ENCODE results near the gene C1GALT1.

C1GALT1 gene

GRCh38 chr7:7276161-7276560 lies 93.8 kb downstream of the C1GALT1 start:
- H3K4me1 ChIP-seq (ENCODE audit: control insufficient read depth, insufficient read depth, low read length, poor library complexity, severe bottlenecking) = no peaks in the 10 kb centered on the region
- H3K9me3 ChIP-seq (ENCODE audit: control insufficient read depth, low read length) = no peaks in the 10 kb centered on the region
- H3K4me3 ChIP-seq (ENCODE audit: extremely low read depth, insufficient read depth, low read length, poor library complexity, severe bottlenecking) = no peak overlapping the region
- WGBS, 2 experiments (ENCODE audit: insufficient coverage in 2 of 2) = 93% methylated on average over 2 to 3 of the region's 3 CpGs
- no peak overlapping the region for H3K27ac ChIP-seq (ENCODE audit: low read depth, low read length, severe bottlenecking)
- no peaks in the 10 kb centered on the region for H3K36me3 ChIP-seq (ENCODE audit: control insufficient read depth, insufficient read depth, low read length)

GRCh38 chr7:7290429-7291122 lies 108.2 kb downstream of the C1GALT1 start:
- Histone ChIP-seq H3K4me3 (ENCODE audit: extremely low read depth, insufficient read depth, low read length, poor library complexity, severe bottlenecking) (no peak overlapping the region), H3K4me1 (ENCODE audit: control insufficient read depth, insufficient read depth, low read length, poor library complexity, severe bottlenecking) (no peaks in the 10 kb centered on the region), H3K36me3 (ENCODE audit: control insufficient read depth, insufficient read depth, low read length) (no peaks in the 10 kb centered on the region), H3K27ac (ENCODE audit: low read depth, low read length, severe bottlenecking) (no peak overlapping the region), H3K9me3 (ENCODE audit: control insufficient read depth, low read length) (no peaks in the 10 kb centered on the region)
- WGBS, 2 experiments (ENCODE audit: insufficient coverage in 2 of 2) = 94 to 100% methylated on average over 2 of the region's 5 CpGs

GRCh38 chr7:7292085-7292484 lies 109.7 kb downstream of the C1GALT1 start:
- H3K4me1 ChIP-seq (ENCODE audit: control insufficient read depth, insufficient read depth, low read length, poor library complexity, severe bottlenecking) = no peaks in the 10 kb centered on the region
- H3K4me3 ChIP-seq (ENCODE audit: extremely low read depth, insufficient read depth, low read length, poor library complexity, severe bottlenecking) = no peak overlapping the region
- 93% methylated on average over 3 of the region's 4 CpGs; no CpG with 5 or more reads in 1 of the 2 experiments for WGBS, 2 experiments (ENCODE audit: insufficient coverage in 2 of 2)
- H3K36me3 ChIP-seq (ENCODE audit: control insufficient read depth, insufficient read depth, low read length) = no peaks in the 10 kb centered on the region
- no peak overlapping the region for H3K27ac ChIP-seq (ENCODE audit: low read depth, low read length, severe bottlenecking)
- no peaks in the 10 kb centered on the region for H3K9me3 ChIP-seq (ENCODE audit: control insufficient read depth, low read length)

DNA sequence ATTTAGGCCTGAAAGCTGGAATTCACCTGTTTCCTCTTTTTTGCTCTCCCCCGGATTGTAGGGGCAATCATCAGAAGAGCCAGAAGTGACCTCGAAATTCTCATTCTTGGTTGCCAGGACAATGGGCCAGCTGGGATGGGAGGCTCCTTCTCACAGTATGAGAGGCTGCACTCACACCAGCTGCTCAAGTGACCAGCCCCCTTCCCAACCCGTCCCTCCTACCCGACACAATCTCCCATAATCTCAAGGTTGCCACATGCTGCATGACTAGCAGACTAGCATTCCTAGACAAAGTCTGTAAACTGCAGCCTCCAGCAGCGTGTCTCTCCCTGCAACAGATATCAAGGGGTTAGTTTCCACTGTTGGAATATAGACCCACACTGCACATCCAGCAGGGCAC lies 110.3 kb downstream of the C1GALT1 start:
- no peak overlapping the region for H3K4me3 ChIP-seq (ENCODE audit: extremely low read depth, insufficient read depth, low read length, poor library complexity, severe bottlenecking)
- H3K4me1 ChIP-seq (ENCODE audit: control insufficient read depth, insufficient read depth, low read length, poor library complexity, severe bottlenecking) = no peaks in the 10 kb centered on the region
- 82 to 95% methylated on average over 3 of the region's 5 CpGs for WGBS, 2 experiments (ENCODE audit: insufficient coverage in 2 of 2)
- H3K36me3 ChIP-seq (ENCODE audit: control insufficient read depth, insufficient read depth, low read length) = no peaks in the 10 kb centered on the region
- no peaks in the 10 kb centered on the region for H3K9me3 ChIP-seq (ENCODE audit: control insufficient read depth, low read length)
- H3K27ac ChIP-seq (ENCODE audit: low read depth, low read length, severe bottlenecking) = no peak overlapping the region

DNA sequence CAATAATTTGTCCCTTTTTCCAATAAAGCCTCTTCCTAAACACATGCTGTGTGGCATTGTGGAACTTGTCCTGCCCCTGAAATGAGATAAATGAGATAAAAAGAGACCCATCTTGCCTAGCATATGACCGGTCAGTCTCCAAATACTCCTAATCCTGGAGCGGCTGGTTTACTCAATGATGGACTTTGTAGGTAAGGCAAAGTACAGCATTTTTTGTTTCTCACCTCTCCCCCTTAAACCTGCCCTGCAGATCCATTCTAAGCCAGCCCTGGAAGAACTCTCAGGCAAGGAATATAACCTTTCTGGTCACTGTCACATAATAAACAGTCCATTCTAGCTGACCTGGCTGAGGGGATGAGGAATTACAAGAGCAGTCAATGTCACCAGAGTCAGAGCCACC lies 110.7 kb downstream of the C1GALT1 start:
- Histone ChIP-seq H3K4me1 (ENCODE audit: control insufficient read depth, insufficient read depth, low read length, poor library complexity, severe bottlenecking) (no peaks in the 10 kb centered on the region), H3K4me3 (ENCODE audit: extremely low read depth, insufficient read depth, low read length, poor library complexity, severe bottlenecking) (no peak overlapping the region), H3K9me3 (ENCODE audit: control insufficient read depth, low read length) (no peaks in the 10 kb centered on the region), H3K27ac (ENCODE audit: low read depth, low read length, severe bottlenecking) (no peak overlapping the region), H3K36me3 (ENCODE audit: control insufficient read depth, insufficient read depth, low read length) (no peaks in the 10 kb centered on the region)
- no CpG with 5 or more reads among the region's 2 CpGs for WGBS, 2 experiments (ENCODE audit: insufficient coverage in 2 of 2)

GRCh38 chr7:7294911-7295310 lies 112.6 kb downstream of the C1GALT1 start:
- 93% methylated on average over 3 to 4 of the region's 4 CpGs for WGBS, 2 experiments (ENCODE audit: insufficient coverage in 2 of 2)
- no peaks in the 10 kb centered on the region for H3K4me1 ChIP-seq (ENCODE audit: control insufficient read depth, insufficient read depth, low read length, poor library complexity, severe bottlenecking)
- H3K4me3 ChIP-seq (ENCODE audit: extremely low read depth, insufficient read depth, low read length, poor library complexity, severe bottlenecking) = no peak overlapping the region
- H3K36me3 ChIP-seq (ENCODE audit: control insufficient read depth, insufficient read depth, low read length) = no peaks in the 10 kb centered on the region
- H3K27ac ChIP-seq (ENCODE audit: low read depth, low read length, severe bottlenecking) = no peak overlapping the region
- no peaks in the 10 kb centered on the region for H3K9me3 ChIP-seq (ENCODE audit: control insufficient read depth, low read length)

All from mesodermal cell (in vitro differentiated cells).